GM12875 (cell line): ENCODE measurements around the gene ZNF341.

ENCODE experiments used
- H3K4me3 ChIP-seq: one replicate; pipeline ENCODE4 v1.5.1; 2011; ENCODE audit warnings: low read depth, low read length, control low read depth
- TF ChIP-seq, protein P1 (sequence below): IDR thresholded peaks from 2 replicates; pipeline ENCODE4 v1.5.1; 2011; ENCODE audit warnings: low read depth, mild to moderate bottlenecking, control low read depth, inconsistent platforms, low read length, moderate library complexity, borderline replicate concordance; ENCODE audit not compliant: insufficient read depth

ZNF341 gene

DNA sequence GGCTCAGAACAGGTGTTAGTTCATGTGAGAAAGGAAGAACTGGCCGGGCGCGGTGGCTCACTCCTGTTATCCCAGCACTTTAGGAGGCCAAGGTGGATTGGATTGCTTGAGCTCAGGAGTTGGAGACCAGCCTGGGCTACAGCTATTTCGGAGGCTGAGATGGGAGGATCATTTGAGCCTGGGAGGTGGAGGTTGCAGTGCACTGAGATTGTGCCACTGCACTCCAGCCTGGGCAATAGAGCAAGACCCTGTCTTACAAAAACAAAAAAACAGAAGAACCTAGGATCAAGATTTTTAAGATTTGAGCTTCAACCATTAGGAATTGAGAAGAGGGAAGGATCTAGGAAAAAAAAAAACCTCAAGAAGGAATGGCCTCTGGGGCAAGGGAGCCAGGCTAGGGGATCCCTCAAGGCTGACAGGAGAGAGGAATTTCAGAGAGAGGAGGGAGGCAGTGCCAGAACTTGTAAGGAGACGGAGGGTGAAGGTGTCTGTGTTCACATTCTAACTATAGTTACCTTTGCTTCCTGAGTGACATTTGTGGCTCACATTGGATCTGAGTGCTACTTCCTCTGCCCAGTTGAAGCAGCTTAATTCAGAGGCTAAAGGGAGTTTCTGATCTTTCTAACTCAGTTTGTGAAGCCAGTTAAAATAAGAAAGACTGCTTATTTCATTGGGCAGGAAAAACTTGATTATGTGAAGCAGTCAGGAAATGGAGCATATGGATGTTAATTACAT is 105.5 kb downstream of the ZNF341 start:
- H3K4me3 ChIP-seq, result no peak overlapping the region
- TF ChIP-seq, protein P1, sequence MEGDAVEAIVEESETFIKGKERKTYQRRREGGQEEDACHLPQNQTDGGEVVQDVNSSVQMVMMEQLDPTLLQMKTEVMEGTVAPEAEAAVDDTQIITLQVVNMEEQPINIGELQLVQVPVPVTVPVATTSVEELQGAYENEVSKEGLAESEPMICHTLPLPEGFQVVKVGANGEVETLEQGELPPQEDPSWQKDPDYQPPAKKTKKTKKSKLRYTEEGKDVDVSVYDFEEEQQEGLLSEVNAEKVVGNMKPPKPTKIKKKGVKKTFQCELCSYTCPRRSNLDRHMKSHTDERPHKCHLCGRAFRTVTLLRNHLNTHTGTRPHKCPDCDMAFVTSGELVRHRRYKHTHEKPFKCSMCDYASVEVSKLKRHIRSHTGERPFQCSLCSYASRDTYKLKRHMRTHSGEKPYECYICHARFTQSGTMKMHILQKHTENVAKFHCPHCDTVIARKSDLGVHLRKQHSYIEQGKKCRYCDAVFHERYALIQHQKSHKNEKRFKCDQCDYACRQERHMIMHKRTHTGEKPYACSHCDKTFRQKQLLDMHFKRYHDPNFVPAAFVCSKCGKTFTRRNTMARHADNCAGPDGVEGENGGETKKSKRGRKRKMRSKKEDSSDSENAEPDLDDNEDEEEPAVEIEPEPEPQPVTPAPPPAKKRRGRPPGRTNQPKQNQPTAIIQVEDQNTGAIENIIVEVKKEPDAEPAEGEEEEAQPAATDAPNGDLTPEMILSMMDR, result no peak

DNA sequence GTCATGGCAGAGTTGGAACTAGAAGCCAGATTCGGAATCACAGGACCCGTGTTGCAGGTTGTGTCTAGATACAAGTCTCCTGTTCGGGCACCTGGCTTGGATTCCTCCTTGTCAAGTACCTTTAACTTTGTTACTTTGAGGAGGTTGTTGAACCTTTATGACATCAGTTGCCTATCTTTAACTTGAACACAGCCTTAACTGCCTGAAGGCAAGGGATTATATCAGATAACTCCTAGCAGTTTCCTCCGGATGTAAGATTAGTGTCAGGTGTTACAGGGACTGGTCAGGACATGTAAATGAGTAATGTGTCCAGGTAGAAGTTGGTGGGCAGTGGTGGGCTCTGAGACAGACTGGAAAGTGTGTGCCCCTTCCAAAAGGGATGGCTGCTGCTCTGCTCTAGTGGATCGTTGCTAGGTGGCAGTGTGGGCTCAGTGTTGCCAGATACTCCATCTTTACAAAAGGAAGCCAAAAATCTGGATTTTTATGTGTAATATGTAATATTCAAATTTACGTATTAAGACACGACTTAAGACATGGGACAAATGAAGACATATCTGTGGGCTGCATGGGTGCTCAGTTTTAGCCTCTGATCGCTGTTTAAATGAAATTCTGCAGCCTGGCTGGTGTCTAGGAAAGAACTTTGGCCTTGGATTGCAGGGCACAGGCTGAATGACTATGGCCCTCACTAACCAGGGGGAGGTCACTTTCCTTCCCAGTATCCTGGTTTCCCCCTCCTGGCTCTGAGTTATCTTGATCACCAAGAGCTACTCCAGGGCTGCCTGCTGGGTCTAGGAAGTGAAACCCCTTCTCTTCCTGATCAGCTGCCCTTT is 106.5 kb downstream of the ZNF341 start:
- no peak overlapping the region for H3K4me3 ChIP-seq
- TF ChIP-seq, protein P1, result no peak

DNA sequence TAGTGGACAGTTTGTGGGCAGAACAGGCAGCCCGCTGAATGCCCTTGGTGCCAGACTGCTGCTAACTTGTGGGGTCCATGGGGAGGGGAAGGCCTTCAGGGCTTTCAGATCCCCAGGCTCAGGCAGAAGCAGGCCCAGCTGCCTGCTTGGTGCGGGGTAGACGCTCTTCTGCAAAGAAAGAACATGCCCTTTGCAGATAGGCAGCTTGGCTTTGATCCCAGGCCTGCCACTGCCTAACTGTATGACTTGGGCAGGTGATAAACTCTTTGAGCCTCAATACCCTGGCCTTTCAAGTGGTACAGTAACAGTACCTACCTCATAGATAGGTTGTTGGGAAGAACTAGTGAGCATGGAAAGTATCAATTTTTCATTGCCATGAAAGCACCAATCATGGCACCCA is 107.8 kb downstream of the ZNF341 start:
- TF ChIP-seq, protein P1, result no peak
- H3K4me3 ChIP-seq, result no peak overlapping the region

DNA sequence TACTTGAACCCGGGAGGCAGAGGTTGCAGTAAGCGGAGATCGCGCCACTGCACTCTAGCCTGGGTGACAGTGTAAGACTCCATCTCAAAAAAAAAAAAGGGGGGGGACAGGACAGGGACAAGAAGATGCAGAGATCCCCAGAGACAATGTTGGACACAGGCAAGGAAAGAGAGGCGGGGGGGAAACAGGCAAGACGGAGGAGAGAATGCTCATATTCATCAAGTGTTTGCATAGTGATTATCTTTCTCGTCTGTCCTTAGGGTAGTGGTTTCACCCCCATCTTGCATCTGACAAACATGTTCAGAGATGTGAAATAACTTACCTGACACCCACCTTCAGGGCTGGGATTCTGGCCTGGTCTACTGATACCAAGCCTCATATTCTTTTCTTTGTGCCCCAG is 108.4 kb downstream of the ZNF341 start:
- TF ChIP-seq, protein P1, result no peak
- H3K4me3 ChIP-seq, result no peak overlapping the region

DNA sequence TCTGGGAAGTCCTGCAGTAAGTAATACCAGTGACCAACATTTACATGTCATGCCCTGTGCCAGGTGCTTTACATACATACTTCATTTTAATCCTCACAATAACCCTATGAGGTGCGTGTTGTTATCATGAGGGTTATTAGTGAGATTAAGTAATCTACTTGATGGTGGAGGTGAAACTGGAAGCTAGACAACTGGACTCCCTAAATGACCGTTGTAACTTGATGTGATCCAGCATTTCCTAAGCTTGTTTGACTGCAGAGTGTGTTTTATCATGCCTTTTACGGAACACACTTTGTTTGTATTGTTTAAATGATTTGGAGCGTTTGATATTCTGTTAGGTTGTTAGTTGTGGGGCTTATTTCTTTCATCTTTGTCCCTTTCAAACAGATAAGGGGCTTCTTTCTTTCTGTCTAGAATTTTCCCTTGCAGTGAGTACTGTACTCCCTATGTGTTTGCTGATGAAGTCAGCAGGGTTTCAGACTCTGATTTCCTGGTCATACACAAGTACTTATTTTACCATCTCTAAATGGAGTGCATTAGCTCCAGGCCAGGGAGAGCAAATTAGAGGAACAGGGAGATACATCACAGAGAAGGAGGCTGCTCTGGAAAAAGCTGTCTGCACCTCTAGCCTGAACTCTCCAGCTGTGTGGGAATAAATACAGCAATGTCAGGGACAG is 109.1 kb downstream of the ZNF341 start:
- TF ChIP-seq, protein P1, result no peak
- H3K4me3 ChIP-seq, result no peak overlapping the region

DNA sequence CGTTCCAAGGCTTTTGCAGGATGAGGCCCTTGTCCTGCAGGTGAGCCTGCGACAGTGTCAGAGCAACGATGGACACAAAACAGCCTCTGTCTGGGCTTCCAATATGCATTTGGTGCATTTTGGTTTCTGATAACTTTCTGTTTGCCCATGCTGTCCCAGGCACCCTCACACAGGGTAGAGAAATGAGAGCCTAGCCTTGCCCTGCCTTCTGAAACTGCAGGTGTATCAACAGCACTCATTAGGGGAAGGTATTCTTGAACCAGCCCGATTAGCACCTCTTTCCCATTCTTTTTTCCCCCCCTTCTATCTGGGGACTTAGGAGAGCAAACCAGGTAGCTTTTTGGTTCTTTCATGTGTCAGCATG is 109.6 kb downstream of the ZNF341 start:
- no peak overlapping the region for H3K4me3 ChIP-seq
- TF ChIP-seq, protein P1, result no peak
